Brain pericyte (primary cell): ENCODE results near the gene CRYBB1.

Experiments used
- DNase-seq: peaks from one replicate; pipeline ENCODE4 v3.0.0-alpha.2; 2012; ENCODE audit warnings: low read depth, low spot score

Gene CRYBB1

DNA sequence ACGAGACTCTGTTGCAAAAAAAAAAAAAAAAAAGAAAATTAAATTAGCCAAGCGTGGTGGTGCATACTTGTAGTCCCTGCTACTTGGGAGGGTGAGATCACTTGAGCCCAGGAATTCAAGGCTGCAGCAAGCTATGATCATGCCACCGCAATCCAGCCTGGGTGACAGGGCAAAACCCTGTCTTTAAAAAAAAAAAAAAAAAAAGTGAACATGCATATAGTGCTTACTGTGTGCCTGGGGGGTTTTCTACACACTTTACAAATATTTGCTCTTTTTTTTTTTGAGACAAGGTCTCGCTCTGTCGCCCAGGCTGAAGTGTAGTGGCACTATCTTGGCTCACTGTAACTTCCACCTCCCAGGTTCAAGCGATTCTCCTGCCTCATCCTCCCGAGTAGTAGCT lies 40.7 kb downstream of the CRYBB1 start:
- no peak for DNase-seq

DNA sequence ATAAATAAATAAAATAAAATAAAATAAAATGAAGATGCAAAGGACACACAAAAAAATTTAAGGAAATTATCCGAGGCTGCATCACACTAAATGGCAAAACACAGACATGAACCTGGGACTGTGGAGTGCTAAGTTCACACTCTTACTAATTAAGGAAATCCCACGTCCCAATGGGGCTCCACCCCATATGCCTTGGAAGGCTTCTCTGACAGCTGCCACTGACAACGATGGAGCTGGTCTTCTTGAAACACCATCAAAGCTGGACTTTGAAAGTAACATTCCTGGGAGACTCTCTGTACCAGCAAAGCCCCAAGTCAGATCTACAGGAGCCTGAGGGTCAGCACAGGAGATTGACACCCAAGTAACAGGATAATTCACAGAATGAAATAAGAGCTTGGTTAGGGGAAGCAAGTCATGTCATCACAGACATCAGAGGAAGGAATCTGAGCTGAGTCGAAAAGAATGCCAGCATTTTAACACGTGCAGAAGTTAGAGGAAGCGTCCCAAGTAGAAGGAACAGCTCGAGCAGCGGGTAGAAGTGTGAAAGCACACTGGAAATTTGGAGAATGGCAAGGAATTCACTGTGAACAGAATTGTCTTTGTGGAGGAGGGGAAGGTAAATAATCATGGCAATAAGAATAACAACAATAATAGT lies 41.7 kb downstream of the CRYBB1 start:
- DNase-seq, result no peak

DNA sequence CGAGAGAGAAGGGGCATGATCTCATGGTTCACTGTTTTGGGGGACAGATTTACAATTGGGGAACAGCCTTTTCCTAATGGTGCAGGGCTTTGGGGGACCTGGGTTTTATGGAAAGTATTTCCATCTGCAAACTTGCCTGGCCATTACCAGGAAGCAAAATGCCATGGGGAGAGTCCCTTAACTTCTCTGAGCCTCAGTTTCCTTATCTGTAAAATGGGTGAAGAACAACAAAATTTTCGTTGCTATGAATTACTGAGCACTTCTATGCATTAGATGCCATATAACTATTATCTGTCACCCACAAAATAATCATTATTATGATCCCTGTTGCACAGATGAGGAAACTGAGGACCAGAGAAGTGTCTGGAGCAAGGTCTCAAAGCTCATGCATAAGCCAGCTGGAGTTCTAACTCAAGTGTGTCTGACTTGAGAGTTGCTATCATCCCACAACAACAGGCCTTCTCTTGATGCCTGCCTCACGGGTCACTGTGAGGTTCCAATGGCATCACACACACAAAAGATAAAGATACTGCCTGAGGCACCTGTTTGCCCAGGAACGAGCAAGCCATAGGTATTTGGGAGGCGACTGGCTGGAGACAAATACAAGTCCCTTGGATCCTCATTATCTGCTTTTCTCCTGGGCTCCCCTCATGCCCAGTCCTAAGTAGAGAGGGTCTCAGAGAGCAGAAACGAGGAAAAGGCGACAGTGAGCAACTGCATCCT lies 43.7 kb downstream of the CRYBB1 start:
- no peak for DNase-seq

DNA sequence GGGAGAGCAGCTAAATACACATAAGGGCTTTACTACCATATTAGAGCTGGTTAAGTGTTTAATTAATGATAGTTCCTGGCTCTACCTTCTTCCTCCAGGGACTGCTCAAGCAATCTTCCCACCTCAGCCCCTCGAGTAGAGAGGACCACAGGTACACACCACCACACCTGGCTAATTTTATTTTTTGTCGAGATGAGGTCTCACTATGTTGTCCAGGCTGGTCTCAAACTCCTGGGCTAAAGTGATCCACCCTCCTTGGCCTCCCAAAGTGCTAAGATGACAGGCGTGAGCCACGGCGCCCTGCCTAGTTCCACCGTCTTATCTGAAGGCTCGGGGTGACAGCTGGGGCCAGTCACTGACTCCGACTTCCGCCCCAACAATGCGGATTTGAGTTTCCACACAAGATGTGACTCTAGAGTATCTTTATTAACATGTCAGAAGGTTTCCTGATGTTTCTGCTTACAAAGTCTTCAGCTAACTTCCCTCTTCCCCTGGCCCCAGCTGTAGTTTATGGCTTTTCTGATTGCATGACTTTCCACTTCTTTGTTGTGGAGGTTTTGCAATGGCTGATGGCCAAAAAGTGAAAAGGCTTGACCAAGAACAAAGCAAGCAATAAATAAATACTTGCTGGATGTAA lies 44.7 kb downstream of the CRYBB1 start:
- DNase-seq, result no peak

DNA sequence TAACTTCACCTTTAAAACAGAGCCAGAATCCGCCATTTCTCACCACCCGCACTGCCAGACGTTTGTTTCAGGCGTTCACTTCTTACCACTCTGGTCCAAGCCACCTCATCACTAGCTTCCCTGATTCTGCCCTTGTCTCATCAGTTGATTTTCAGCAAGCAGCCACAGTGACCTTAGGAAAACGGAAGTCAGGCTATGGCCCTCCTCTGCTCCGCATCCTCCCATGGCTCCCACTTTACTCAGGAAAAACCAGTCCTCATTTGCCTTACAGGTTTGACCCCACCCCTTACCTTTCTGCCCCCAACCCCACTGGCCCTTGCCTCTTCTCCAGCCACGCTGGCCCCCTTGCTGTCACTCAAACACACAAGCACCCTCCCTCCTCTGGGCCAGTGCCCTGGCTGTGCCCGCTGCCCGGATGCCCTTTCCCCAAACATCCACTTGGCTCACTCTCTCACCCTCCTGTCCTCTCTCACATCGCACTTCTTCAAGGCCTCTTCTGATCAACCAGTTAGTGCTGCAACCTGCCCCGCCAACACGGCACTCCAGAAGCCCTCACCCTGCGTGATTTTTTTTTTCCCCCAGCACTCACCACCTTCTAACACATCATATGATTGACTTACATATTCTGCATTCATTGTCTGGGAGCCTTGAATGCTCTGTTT lies 46.8 kb downstream of the CRYBB1 start:
- no peak for DNase-seq

DNA sequence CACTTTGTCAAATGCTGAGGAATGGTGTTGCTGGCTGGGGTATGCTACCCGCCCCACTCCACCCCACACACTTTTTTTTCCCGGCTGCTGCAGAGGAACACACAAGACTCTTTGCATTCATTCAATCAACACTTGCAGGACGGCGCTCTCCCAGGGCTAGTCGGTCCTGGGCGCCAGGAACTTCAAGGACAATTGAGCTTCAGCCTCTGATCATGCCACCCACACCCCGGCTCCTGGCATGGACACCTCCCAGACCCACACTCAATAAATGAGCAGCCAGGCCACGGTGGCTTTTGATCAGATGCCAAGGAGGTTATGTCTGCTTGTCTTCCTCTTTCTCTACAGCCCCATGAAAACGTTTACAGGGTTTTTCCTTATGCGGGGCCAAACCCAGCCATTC lies 47.7 kb downstream of the CRYBB1 start:
- no peak for DNase-seq

DNA sequence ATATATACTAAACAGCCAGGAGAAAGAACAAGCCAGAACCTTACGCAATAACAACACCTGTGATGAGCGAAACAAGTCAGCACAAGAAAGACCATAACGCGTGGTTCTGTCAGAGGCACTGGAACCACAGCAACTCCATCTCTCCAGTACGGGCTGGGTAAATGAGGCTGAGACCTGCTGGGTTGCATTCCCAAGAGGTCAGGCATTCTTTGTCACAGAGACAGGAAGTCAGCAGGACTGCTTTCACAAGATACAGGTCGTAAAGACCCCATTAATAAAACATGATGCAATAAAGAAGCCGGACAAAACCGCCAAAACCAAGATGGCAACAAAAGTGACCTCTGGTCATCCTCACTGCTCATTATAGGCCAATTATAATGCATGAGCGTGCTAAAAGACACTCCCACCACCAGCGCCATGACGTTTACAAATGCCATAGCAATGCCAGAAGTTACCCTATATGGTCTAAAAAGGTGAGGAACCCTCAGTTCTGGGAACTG lies 49.6 kb downstream of the CRYBB1 start:
- no peak for DNase-seq

DNA sequence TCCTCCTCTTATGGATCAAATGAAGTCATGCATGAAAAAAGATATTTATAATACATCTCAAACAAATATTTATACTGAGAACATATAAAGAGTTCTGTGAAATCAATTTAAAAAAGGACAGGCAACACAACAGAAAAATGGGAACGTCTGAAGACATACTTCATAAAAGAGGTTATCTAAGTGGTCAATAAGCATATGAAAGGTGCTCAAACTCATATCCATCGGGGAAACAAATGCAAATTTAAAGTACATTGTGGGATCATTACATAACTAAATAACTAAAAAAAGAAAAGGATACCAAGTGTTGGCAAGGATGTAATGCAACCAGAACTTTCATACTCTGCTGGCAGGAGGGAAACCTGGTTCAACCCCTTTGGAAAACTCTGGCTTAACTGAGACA lies 50.2 kb downstream of the CRYBB1 start:
- no peak for DNase-seq

DNA sequence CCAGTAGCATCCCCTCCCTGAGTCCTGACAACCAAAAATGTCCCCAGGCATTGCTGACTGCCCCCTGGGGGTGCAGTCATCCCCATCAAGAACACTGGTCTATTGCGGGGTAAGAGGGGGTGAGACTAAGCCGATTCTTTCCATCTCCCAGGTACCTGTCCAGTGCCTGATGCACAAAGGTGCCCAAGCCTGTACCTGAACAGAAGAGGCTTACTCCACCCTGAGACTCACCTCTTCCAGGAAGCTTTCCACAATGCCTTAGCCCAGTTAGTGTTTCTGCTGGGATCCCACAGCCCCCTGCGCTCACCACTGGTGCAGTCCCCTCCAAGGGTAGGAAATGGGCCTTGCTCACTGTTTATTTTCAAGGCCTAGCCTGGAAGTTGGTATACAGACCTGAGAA lies 50.8 kb downstream of the CRYBB1 start:
- DNase-seq, result no peak

DNA sequence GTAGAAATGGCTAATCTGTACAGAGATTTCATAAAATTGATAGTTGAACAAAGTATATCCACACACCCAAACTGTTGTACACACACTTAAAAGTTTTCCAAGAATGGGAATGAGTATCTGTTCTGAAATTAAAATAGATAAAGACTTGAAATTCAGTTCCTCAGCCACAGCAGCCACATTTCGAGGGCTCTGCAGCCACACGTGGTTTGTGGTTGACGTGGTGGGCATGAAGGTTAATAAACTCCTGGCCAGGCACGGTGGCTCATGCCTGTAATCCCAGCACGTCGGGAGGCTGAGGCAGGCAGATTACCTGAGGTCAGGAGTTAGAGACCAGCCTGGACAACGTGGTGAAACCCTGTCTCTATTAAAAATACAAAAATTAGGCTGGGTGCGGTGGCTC lies 51.9 kb downstream of the CRYBB1 start:
- no peak for DNase-seq

DNA sequence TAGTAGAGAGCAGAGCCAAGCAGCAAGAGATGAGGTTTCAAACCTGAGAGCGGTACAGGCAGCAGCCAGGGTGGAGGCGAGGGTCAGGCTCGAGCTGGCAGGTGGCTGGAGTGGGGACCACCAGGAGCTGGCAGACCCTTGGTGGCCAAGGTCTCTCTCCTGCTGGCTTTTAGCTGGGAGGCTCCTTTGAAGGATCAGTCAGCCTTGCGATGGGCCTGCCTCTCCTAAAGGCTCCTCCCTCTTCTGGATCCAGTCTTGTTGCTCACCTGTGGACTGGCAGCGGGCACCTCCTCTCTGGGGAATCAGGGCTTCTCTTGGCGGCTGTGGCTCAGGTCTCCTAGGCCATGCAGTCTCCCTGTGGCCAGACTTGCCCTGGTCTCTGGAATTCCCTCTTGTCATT lies 52.6 kb downstream of the CRYBB1 start:
- DNase-seq, result no peak

DNA sequence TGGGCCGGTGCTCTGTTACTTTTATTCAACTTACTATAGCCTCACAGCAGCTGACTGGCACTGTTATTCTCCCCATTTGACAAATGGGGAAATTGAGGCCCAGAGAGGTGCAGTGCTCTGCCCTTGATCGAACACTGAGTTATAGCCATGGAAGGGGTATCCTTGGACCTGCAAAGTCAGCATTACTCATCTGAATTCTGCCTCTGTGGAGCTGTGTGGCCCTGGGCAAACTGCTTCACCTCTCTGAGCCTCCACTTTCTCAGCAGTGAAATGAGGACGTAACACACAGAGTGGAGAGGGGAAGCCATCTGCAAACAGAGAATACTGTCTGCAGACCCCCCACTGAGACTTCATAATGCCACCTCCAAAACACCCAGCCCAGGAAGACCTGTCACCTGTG lies 53.2 kb downstream of the CRYBB1 start:
- DNase-seq, result no peak

DNA sequence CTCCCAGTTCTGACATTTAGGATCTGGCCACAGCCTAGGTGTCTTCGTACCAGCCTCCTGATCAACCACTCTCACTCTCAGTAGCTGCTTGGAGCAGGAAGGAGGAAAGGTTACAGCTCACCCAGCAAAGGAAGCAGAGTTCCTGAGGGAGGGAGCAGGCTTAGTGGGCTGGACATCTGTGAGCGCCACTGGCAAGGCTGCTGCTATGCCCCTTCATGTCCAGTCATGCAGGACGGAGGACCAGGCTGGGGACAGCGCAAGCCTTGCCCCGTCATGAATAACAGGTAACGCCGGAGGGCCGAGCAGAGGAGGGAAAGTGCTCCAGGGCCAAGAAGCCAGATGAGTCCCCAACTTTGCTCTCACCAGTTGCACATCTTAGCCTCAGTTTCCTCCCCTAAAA lies 53.6 kb downstream of the CRYBB1 start:
- DNase-seq, result no peak

DNA sequence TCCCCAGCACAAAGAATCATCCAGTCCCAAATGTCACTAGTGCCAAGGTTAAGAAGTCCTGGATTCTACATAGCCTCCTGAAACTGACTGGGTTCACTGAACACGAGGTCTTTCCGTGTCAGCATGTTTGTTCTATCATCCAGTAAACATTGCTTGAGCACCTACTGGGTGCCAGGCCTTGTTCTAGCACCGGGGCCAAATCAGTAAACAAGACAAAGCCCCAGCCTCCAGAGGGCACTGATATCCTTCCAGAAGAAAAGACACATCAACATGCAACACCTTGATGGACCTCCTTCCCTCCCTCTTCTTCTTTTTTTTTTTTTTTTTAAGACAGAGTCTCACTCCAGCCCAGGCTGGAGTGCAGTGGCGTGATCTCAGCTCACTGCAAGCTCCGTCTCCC lies 54.8 kb downstream of the CRYBB1 start:
- no peak for DNase-seq

DNA sequence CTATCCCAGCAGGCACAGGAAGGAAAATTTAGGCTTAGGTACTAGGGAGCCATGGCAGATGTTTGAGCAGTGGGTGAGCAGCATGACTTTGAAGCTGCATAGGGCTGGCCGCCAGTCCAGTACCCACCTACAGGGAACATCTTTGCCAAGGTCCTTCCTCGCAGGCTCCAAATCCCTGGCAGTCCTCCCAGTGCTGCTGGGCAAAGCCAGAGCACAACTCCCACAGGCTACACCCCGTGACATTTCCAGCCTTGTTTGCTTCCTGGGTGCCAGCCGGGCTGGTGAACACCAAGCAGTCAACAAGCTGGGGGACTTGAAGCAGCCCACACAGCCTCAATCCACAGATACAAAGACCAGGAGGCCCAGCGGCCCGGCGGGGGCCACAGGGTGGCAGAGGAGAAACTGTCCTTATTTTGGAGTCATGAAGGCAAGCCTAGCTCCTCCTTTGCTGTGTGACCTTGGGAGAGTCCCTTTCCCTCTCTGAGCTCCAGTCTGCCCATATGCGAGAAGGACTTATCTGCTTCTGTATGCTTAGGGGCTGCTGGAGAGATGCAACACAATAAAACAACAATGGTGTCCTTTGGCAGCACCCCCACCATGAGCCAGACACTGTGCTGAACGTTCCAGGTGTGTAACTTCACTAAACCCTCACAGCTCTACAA lies 55.9 kb downstream of the CRYBB1 start:
- no peak for DNase-seq

DNA sequence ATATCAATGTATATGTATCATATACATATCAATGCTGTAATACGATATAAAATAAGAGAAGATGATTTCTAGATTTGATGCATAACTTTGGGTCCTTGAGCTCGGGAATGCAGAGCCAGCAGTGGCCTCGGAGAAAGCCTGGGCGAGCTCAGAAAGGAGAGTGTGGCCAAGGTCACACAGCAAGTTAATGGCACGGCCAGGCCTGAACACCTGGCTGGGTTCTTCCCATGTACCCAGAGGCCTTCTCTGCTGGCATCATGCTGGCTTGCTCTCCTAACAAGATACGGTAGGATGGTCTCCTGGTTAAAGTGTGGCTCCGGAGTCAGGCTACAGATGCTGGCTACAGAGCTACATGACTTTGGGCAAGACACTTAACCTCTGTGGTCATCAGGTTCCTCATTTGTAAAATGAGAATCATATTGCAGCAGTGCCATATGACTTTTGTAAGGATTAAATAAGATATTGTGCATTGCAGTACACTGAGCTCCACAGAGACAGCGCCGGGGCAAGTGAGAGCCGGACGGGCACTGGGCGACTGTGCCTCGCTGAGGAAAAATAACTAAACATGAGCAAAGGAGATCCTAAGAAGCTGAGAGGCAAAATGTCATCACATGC lies 57.8 kb downstream of the CRYBB1 start:
- DNase-seq, result no peak

DNA sequence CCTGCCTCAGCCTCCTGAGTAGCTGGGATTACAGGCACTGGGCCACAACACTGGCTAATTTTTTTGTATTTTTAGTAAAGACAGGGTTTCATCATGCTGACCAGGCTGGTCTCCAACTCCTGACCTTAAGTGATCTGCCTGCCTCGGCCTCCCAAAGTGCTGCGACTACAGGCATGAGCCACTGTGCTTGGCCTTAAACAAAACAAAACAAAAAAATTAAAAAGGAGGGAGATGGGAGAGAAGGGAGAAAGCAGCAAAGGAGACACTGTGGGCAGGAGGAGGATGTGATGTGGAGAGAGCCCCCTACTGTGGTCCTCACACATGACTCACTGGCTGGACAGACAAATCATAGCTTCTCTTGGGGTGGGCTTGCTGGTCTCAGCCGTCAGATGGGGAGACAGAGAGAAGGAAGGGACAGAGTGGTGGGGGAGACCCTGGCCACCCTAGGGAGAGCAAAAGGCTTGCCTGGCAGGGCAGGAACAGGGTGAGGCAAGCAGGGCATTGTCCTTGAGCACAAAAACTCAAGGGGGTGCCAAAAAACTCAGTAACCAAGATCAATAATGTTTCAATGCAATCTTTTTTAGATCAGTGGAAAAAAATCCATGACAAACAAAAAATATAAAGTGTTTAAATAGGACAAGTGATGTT lies 59.5 kb downstream of the CRYBB1 start:
- DNase-seq, result no peak

DNA sequence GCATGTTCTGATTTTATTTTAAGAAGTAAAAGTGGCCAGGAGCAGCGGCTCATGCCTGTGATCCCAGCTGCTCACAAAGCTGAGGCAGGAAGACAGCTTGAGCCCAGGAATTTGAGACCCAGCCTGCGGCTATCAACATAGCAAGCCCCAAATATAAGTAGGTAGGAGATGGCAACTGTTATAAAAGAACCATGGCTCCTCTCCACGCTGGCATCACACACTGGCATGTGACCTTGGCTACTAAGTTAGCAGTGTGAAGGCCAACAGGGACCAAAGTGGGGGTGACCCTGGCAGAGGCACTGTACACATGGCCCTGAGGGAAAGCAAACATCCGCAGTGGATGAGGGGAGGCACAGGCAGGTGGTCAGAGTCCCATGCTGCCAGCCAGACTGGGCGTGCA lies 60.9 kb downstream of the CRYBB1 start:
- no peak for DNase-seq

DNA sequence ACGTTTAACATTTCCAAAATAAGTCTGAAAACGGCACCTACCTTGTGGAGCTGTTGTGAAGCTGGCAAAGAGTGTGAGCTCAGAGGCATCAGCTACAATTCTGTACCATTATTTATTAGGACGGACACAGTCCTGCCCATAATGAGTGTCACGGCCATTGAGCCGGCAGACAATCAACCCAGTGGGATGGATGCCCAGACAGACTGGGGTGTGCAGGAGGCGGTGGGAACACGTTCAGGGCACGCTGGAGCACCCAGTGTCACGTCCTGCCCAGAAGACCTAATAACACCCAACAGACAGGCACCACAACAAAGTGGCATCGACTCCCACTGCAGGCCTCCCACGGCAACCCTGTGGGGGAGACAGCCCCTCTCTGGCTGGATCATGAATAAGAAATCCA lies 62.3 kb downstream of the CRYBB1 start:
- DNase-seq, result no peak

DNA sequence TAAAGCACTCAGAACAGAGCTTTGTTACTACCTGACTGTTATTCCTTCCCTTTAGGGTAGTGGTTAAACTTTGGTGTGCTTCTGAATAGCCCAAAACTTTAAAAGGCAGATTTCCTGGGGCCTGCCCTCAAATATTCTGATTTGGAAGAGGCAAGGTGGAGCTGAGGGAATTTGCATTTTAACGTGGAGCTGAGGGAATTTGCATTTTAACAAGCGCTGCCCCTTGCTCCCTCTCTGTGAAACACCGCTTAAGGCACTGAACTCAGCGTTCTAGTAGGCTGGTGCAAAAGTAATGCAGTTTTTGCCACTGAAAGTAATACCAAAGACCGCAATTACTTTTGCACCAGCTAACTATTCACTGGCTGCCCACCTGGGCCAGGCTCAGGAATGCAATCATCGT lies 62.9 kb downstream of the CRYBB1 start:
- DNase-seq, result no peak
